Right lobe of liver (tissue), 6 donors: ENCODE data around the gene PRR7. TPM values are rescaled to one million over a fixed set of nuclear protein-coding genes. Genes with fewer than 3 reads are reported as not detected.
A peak's percentile ranks its signal among the peaks of the same experiment; 100 is the strongest.

Experiments used
- ATAC-seq, 4 donors: fragments of 200-7000 bp; cut with Tn5 transposase; one replicate each; pipeline ENCODE4 v1.9.1; 2020; ENCODE audit warnings: mild to moderate bottlenecking in 4 of 4, moderate library complexity in 4 of 4
- DNase-seq, 3 donors: peaks; one replicate each; pipeline ENCODE4 v3.0.0-alpha.2; 2020
- H3K27ac ChIP-seq, 3 donors: fragments of 200-600 bp; one replicate each; pipeline ENCODE4 v1.8.0; 2022
- H3K27me3 ChIP-seq, 2 donors: fragments of 200-600 bp; one replicate each; pipeline ENCODE4 v1.8.0; 2022
- H3K36me3 ChIP-seq, 4 donors: fragments of 200-600 bp; sonication (generic) in 1 of 4; one replicate each; pipeline versions ENCODE4 v1.5.1 to v1.8.0; 2017 to 2022; ENCODE audit warnings: control low read depth in 1 of 4
- H3K4me1 ChIP-seq, 4 donors: fragments of 200-600 bp; sonication (generic) in 1 of 4; one replicate each; pipeline versions ENCODE4 v1.5.1 to v1.8.0; 2017 to 2022; ENCODE audit warnings: control low read depth in 1 of 4
- H3K4me3 ChIP-seq, 3 donors: fragments of 200-600 bp; one replicate each; pipeline ENCODE4 v1.8.0; 2022
- H3K9me3 ChIP-seq, 4 donors: fragments of 200-600 bp; sonication (generic) in 1 of 4; one replicate each; pipeline versions ENCODE4 v1.5.1 to v1.8.0; 2017 to 2022; ENCODE audit warnings: control low read depth in 1 of 4
- CTCF ChIP-seq, 4 donors: fragments of 200-600 bp in 3 of 4; fragments of 450-650 bp in 1 of 4; IDR thresholded peaks; one replicate each; pipeline versions ENCODE4 v1.5.1 to v1.8.0; 2016 to 2022; ENCODE audit warnings: antibody characterized with exemption in 4 of 4, mild to moderate bottlenecking in 2 of 4
- POLR2A ChIP-seq: fragments of 450-650 bp; IDR thresholded peaks from one replicate; pipeline ENCODE4 v1.6.1; 2017; ENCODE audit warnings: antibody characterized with exemption, mild to moderate bottlenecking
- WGBS: methylation state at CpG from one replicate; pipeline ENCODE4 v1.1.6; 2018; ENCODE audit warnings: low coverage, low lambda C conversion rate; ENCODE audit not compliant: insufficient coverage; ENCODE audit errors: missing lambda C conversion rate; 5-methylcytosine and 5-hydroxymethylcytosine counted together
- intact Hi-C, 2 donors: fragments of 100-400 bp; cut with DNase I; formaldehyde crosslinking; loops; one replicate each; pipeline versions ENCODE4 v1.11.2 to v1.14.1; 2022
- total RNA-seq, 6 experiments: library from RNA; depleted of rRNA in 2 of 6; stranded (reverse); fragments of >200 nt in 2 of 6; fragmentation: NEBNext Ultra II Directional in 3 of 6; extraction: Animal tissue kit (Norgen Biotek cat#: 25700) in 3 of 6; gene quantifications; one replicate each; pipeline versions ENCODE4 v1.1.0 to v1.2.4, GENCODE V29; 2016 to 2023
- donor health status: DM: no; HTN: yes; CAD: no.
- donor health status: DM: no; HTN: no; CAD: no.
- donor health status: DM: no; HTN: no; CAD: no.
- donor health status: DM: no; HTN: yes; CAD: no.
- donor health status: DM: no; HTN: yes; CAD: no.

PRR7 gene
- total RNA-seq, 6 experiments from 2014 or later, result 0.15 to 13.0 (median 1.9) TPM

GRCh38 chr5:177462021-177462670 lies 15.5 kb downstream of the PRR7 start:
- Histone ChIP-seq H3K36me3 (no peaks in the 10 kb centered on the region), H3K4me3 (no peak overlapping the region), H3K4me1 (no peaks in the 10 kb centered on the region), H3K27me3 (no peaks in the 10 kb centered on the region), H3K9me3 (peaks cover 0 to 2% (median 0%) of the 10 kb centered on the region in 4 donors), H3K27ac (no peak overlapping the region)
- no peak for TF ChIP-seq POLR2A
- no peak for TF ChIP-seq CTCF (IDR thresholded peaks at IDR 0.05)
- DNase-seq (no peak), ATAC-seq (peak; percentile 18 to 38 (median 28))
- WGBS, result 34% methylated on average over 3 of the region's 27 CpGs
- intact Hi-C loops, result no loop called here

- peaks cover 0 to 2% (median 0%) of the 10 kb centered on the region in 4 donors for H3K9me3 ChIP-seq
- H3K27me3 ChIP-seq, result no peaks in the 10 kb centered on the region
Observed at GRCh38 chr5:177465044-177465443, 18.4 kb downstream of the PRR7 start.

GRCh38 chr5:177466861-177467260 lies 20.2 kb downstream of the PRR7 start:
- H3K36me3 ChIP-seq, result no peaks in the 10 kb centered on the region
- H3K27ac ChIP-seq, result no peak overlapping the region
- ATAC-seq, result no peak
- 84% methylated on average over 6 of the region's 25 CpGs for WGBS
- peaks cover 0 to 2% (median 0%) of the 10 kb centered on the region in 4 donors for H3K9me3 ChIP-seq
- no peak overlapping the region for H3K4me3 ChIP-seq
- DNase-seq, result no peak
- no peaks in the 10 kb centered on the region for H3K4me1 ChIP-seq
- no peak for TF ChIP-seq CTCF (IDR thresholded peaks at IDR 0.05)
- TF ChIP-seq POLR2A, result no peak
- intact Hi-C loops, result no loop called here
- H3K27me3 ChIP-seq, result no peaks in the 10 kb centered on the region

More at GRCh38 chr5:177465044-177465443, 18.4 kb downstream of the PRR7 start:
- no peak for TF ChIP-seq CTCF (IDR thresholded peaks at IDR 0.05)
- TF ChIP-seq POLR2A, result no peak
- 92% methylated on average over 11 of the region's 11 CpGs for WGBS
- Histone ChIP-seq H3K27ac (no peak overlapping the region), H3K4me3 (no peak overlapping the region), H3K4me1 (no peaks in the 10 kb centered on the region), H3K36me3 (no peaks in the 10 kb centered on the region)
- ATAC-seq (no peak), DNase-seq (no peak)
- intact Hi-C loops, result no loop called here

GRCh38 chr5:177467436-177467835 lies 20.8 kb downstream of the PRR7 start:
- no peaks in the 10 kb centered on the region for H3K36me3 ChIP-seq
- 96% methylated on average over 5 of the region's 31 CpGs for WGBS
- ATAC-seq, result no peak

More at GRCh38 chr5:177467436-177467835, 20.8 kb downstream of the PRR7 start:
- H3K4me1 ChIP-seq, result peaks cover 0 to under 1% (median 0%) of the 10 kb centered on the region in 4 donors
- TF ChIP-seq CTCF (IDR thresholded peaks at IDR 0.05) (no peak), POLR2A (no peak)
- no peak for DNase-seq
- no peak overlapping the region for H3K27ac ChIP-seq
- no peaks in the 10 kb centered on the region for H3K27me3 ChIP-seq
- intact Hi-C loops, result no loop called here
- H3K9me3 ChIP-seq, result peaks cover 0 to 2% (median 0%) of the 10 kb centered on the region in 4 donors
- H3K4me3 ChIP-seq, result no peak overlapping the region
